ENCODE results near the gene MORF4L1. TPM values are rescaled to one million over a fixed set of nuclear protein-coding genes. Genes with fewer than 3 reads are reported as not detected.

The MORF4L1 gene
- total RNA-seq, 1 experiment from 2014 or later: 428 TPM

- Histone ChIP-seq H3K4me3 (ENCODE audit: low read depth, low read length, poor library complexity, severe bottlenecking) (no peak overlapping the region), H3K9me3 (ENCODE audit: low read depth, low read length, poor library complexity, severe bottlenecking) (no peaks in the 10 kb centered on the region), H3K36me3 (ENCODE audit: insufficient read depth, low read length, poor library complexity, severe bottlenecking) (no peaks in the 10 kb centered on the region), H3K4me1 (ENCODE audit: insufficient read depth, low read length, poor library complexity, severe bottlenecking) (no peaks in the 10 kb centered on the region), H3K27me3 (replicated peaks; ENCODE audit: insufficient read depth, low read depth, low read length, poor library complexity) (no peaks in the 10 kb centered on the region), H3K27ac (ENCODE audit: low read depth, low read length, poor library complexity, severe bottlenecking) (no peak overlapping the region)
- CTCF ChIA-PET: no interaction called here
- intact Hi-C loops (cut with micrococcal nuclease; ENCODE audit: unreplicated experiment): no loop called here
- no peak for DNase-seq (ENCODE audit: low spot score)
- TF ChIP-seq CTCF (conservative IDR thresholded peaks at IDR 0.05; ENCODE audit: low read depth, low read length) (no peak), EZH2 (IDR thresholded peaks at IDR 0.05; ENCODE audit: borderline replicate concordance, low read depth, low read length, poor library complexity, severe bottlenecking) (no peak)
- BruUV-seq (replicated peaks): no TSS peak
- POLR2A ChIA-PET (ENCODE audit: low non-redundant PET): no interaction called here
These were observed 66.2 kb downstream of the MORF4L1 start for GRCh38 chr15:78938658-78939488.

DNA sequence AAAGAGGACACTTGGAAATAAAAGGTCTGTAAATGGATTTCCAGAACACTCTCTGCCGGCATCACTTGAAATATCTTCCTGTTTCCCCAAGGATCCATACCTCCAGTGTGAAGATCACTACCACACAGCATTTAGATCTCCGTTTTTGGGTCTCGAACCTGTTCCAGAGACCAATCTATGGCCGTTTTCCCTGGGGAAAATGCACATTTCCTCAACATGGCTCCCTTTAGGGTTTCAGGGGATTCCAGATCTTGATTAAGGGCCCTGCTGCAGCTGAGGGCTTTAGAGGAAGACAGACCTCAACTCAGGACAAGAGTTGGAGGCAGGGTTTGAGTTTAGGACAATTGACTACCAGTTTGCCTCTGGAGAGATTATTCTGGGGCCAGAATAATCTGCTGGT, 70.1 kb downstream of the MORF4L1 start:
- TF ChIP-seq EZH2 (IDR thresholded peaks at IDR 0.05; ENCODE audit: borderline replicate concordance, low read depth, low read length, poor library complexity, severe bottlenecking) (no peak), CTCF (conservative IDR thresholded peaks at IDR 0.05; ENCODE audit: low read depth, low read length) (no peak)
- Histone ChIP-seq H3K9me3 (ENCODE audit: low read depth, low read length, poor library complexity, severe bottlenecking) (no peaks in the 10 kb centered on the region), H3K27ac (ENCODE audit: low read depth, low read length, poor library complexity, severe bottlenecking) (no peak overlapping the region), H3K36me3 (ENCODE audit: insufficient read depth, low read length, poor library complexity, severe bottlenecking) (no peaks in the 10 kb centered on the region), H3K27me3 (replicated peaks; ENCODE audit: insufficient read depth, low read depth, low read length, poor library complexity) (no peaks in the 10 kb centered on the region), H3K4me3 (ENCODE audit: low read depth, low read length, poor library complexity, severe bottlenecking) (no peak overlapping the region), H3K4me1 (ENCODE audit: insufficient read depth, low read length, poor library complexity, severe bottlenecking) (no peaks in the 10 kb centered on the region)
- intact Hi-C loops (cut with micrococcal nuclease; ENCODE audit: unreplicated experiment): no loop called here
- no TSS peak for BruUV-seq (replicated peaks)
- no peak for DNase-seq (ENCODE audit: low spot score)
- ChIA-PET POLR2A (ENCODE audit: low non-redundant PET) (no interaction called here), CTCF (no interaction called here)

DNA sequence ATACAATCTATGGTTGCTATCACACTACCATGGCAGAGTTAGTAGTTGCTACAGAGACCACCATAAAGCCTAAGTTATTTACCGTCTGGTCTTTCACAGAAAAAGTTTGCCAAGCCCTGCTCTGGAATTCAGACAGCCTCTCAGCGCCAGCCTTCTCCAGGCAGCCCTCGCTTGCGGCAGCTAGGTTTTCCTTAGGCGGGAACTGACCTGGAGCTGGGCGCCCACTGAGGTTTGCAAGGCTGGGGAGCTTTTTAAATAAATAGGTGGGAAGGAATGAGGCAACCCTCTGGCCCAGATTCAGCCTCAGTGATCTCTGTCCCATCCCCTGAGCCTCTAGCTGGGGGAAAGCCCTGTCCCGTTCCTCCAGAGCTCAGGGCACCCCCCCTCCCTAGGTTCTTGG, 71.0 kb downstream of the MORF4L1 start:
- BruUV-seq (replicated peaks): no TSS peak
- no peak for DNase-seq (ENCODE audit: low spot score)
- no peak overlapping the region for H3K4me3 ChIP-seq (ENCODE audit: low read depth, low read length, poor library complexity, severe bottlenecking)
- H3K9me3 ChIP-seq (ENCODE audit: low read depth, low read length, poor library complexity, severe bottlenecking): no peaks in the 10 kb centered on the region
- H3K27ac ChIP-seq (ENCODE audit: low read depth, low read length, poor library complexity, severe bottlenecking): no peak overlapping the region
- TF ChIP-seq CTCF (conservative IDR thresholded peaks at IDR 0.05; ENCODE audit: low read depth, low read length) (no peak), EZH2 (IDR thresholded peaks at IDR 0.05; ENCODE audit: borderline replicate concordance, low read depth, low read length, poor library complexity, severe bottlenecking) (no peak)
- H3K36me3 ChIP-seq (ENCODE audit: insufficient read depth, low read length, poor library complexity, severe bottlenecking): no peaks in the 10 kb centered on the region
- H3K27me3 ChIP-seq (replicated peaks; ENCODE audit: insufficient read depth, low read depth, low read length, poor library complexity): no peaks in the 10 kb centered on the region
- POLR2A ChIA-PET (ENCODE audit: low non-redundant PET): no interaction called here
- intact Hi-C loops (cut with micrococcal nuclease; ENCODE audit: unreplicated experiment): no loop called here
- H3K4me1 ChIP-seq (ENCODE audit: insufficient read depth, low read length, poor library complexity, severe bottlenecking): no peaks in the 10 kb centered on the region
- CTCF ChIA-PET: no interaction called here
